Nephron progenitor cell (in vitro differentiated cells): ENCODE measurements around the gene FAM161A.

Experiments
- DNase-seq: peaks from one replicate; pipeline ENCODE4 v3.0.0; 2021
- H3K27ac Mint-ChIP-seq: 2 replicates; pipeline ENCODE4 v1.8.0; 2021; ENCODE audit warnings: mild to moderate bottlenecking, moderate library complexity, mixed read lengths
- H3K27me3 Mint-ChIP-seq: 2 replicates; pipeline ENCODE4 v1.8.0; 2021; ENCODE audit warnings: mild to moderate bottlenecking, low read depth, mixed read lengths; ENCODE audit not compliant: poor library complexity
- H3K36me3 Mint-ChIP-seq: 2 replicates; pipeline ENCODE4 v1.8.0; 2021; ENCODE audit warnings: low read depth, mixed read lengths
- H3K4me1 Mint-ChIP-seq: 2 replicates; pipeline ENCODE4 v1.8.0; 2021; ENCODE audit warnings: mixed read lengths
- H3K4me3 Mint-ChIP-seq: 2 replicates; pipeline ENCODE4 v1.8.0; 2021; ENCODE audit warnings: mild to moderate bottlenecking, moderate library complexity, mixed read lengths
- H3K9me3 Mint-ChIP-seq: 2 replicates; pipeline ENCODE4 v1.8.0; 2021; ENCODE audit warnings: mild to moderate bottlenecking, moderate library complexity, mixed read lengths
- CTCF ChIP-seq: fragments of 200-600 bp; sonication (generic); IDR thresholded peaks from 2 replicates; pipeline ENCODE4 v1.5.0; 2021; ENCODE audit warnings: antibody characterized with exemption

FAM161A gene

DNA sequence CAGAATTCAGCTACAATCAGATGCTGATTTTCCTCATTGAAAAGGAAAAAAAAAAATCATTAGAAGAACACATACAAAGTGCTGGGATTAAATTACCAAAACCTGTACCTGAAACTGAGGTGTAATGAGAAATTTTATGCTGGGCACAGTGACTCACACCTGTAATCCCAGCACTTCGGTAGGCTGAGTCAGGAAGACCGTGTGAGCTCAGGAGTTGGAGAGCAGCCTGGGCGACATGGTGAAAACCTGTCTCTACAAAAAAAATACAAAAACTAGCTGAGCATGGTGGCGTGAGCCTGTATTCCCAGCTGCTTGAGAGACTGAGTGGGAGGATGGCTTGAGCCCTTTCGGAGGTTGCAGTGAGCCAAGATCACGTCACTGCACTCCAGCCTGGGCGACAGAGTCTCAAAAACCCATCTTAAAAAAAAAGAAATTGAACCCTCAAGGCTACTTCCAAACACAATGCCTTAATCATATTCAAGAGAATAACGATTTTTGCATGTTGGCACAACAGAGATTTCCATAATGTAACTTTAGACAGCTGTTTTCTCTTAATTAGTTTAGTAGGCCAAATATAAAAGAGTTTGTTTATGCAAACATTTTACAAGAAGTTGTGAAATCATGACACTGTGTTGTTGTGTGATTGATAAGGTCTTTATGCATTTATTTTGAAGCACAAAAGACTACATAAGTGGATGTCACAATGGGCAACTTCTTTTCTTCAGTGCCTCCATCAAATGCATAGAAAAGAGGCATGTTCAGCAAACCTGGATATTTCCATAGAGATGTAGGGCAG lies 63.9 kb downstream of the FAM161A start:
- peaks cover 3% of the 10 kb centered on the region for H3K4me1 Mint-ChIP-seq
- H3K27ac Mint-ChIP-seq: no peak overlapping the region
- peaks cover 47% of the 10 kb centered on the region for H3K27me3 Mint-ChIP-seq
- no peak for TF ChIP-seq CTCF
- no peak for DNase-seq
- peaks cover 3% of the 10 kb centered on the region for H3K9me3 Mint-ChIP-seq
- no peak overlapping the region for H3K4me3 Mint-ChIP-seq
- H3K36me3 Mint-ChIP-seq: no peaks in the 10 kb centered on the region

GRCh38 chr2:61787941-61788563 lies 65.8 kb downstream of the FAM161A start:
- H3K36me3 Mint-ChIP-seq: no peaks in the 10 kb centered on the region
- no peak for DNase-seq
- peaks cover 33% of the 10 kb centered on the region for H3K27me3 Mint-ChIP-seq

DNA sequence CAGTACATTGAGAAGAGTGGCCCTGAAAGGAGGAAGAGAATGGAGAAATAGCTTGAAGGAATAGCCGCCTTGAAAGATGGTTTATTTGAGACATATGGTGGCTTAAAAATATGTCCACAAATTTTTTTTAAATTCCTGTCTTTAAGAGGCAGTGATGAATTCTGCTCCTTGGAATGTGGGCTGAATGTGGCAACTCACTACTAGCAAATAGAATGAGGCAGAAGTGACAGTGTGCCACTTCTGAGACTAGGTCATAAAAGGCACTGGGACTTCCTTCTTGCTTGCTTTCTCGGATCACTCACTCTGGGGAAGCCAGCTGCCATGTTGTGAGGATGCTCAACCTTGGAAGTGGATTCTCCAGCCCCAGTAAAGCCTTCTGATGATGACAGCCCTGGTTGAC lies 67.0 kb downstream of the FAM161A start:
- TF ChIP-seq CTCF: no peak

More at GRCh38 chr2:61787941-61788563, 65.8 kb downstream of the FAM161A start:
- no peak for TF ChIP-seq CTCF
- H3K4me3 Mint-ChIP-seq: no peak overlapping the region
- peaks cover 3% of the 10 kb centered on the region for H3K9me3 Mint-ChIP-seq
- H3K4me1 Mint-ChIP-seq: peaks cover 3% of the 10 kb centered on the region
- no peak overlapping the region for H3K27ac Mint-ChIP-seq

GRCh38 chr2:61785583-61785982 lies 68.3 kb downstream of the FAM161A start:
- no peak overlapping the region for H3K4me3 Mint-ChIP-seq
- H3K4me1 Mint-ChIP-seq: peaks cover 3% of the 10 kb centered on the region
- TF ChIP-seq CTCF: no peak
- no peaks in the 10 kb centered on the region for H3K36me3 Mint-ChIP-seq
- H3K27ac Mint-ChIP-seq: no peak overlapping the region
- H3K27me3 Mint-ChIP-seq: peaks cover 24% of the 10 kb centered on the region
- no peak for DNase-seq
- peaks cover 7% of the 10 kb centered on the region for H3K9me3 Mint-ChIP-seq

More for the DNA sequence above, 67.0 kb downstream of the FAM161A start:
- Mint-ChIP-seq H3K4me1 (peaks cover 3% of the 10 kb centered on the region), H3K9me3 (peaks cover 3% of the 10 kb centered on the region), H3K27me3 (peaks cover 28% of the 10 kb centered on the region), H3K4me3 (no peak overlapping the region), H3K36me3 (no peaks in the 10 kb centered on the region), H3K27ac (no peak overlapping the region)
- DNase-seq: no peak

DNA sequence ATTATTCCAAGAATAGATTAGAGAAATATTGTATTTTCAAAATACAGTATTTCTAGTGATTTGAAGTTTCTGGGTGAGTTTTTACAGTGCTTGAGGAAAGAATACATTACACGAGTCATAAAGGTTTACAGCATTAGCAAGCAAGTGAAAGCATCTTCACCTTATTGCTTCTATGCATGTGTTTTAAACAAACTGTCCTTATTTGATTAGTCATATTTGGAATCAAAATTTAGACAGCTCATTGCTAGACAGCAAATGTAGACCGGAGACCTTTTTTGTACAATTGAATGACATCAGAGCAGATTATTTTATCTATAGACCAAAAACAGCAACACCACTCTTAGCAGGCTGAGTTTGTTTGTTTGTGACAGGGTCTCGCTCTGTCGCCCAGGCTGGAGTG lies 69.2 kb downstream of the FAM161A start:
- H3K9me3 Mint-ChIP-seq: peaks cover 10% of the 10 kb centered on the region

More for the DNA sequence above, 69.2 kb downstream of the FAM161A start:
- H3K27me3 Mint-ChIP-seq: peaks cover 22% of the 10 kb centered on the region
- no peak overlapping the region for H3K27ac Mint-ChIP-seq
- DNase-seq: no peak
- TF ChIP-seq CTCF: no peak
- H3K4me1 Mint-ChIP-seq: peaks cover 3% of the 10 kb centered on the region
- no peak overlapping the region for H3K4me3 Mint-ChIP-seq
- H3K36me3 Mint-ChIP-seq: no peaks in the 10 kb centered on the region
